Testis (tissue), 2 donors: ENCODE measurements around the gene ZBED1.
A peak's percentile ranks its signal among the peaks of the same experiment; 100 is the strongest.

ENCODE experiments used
- POLR2A ChIP-seq: fragments of 450-650 bp; IDR thresholded peaks from one replicate; pipeline ENCODE4 v1.6.1; 2017; ENCODE audit warnings: antibody characterized with exemption, mild to moderate bottlenecking, moderate library complexity
- TF ChIP-seq, protein P1 (sequence below), 3 experiments: fragments of 450-650 bp in 2 of 3; fragments of 200-600 bp in 1 of 3; sonication (generic) in 1 of 3; IDR thresholded peaks; one replicate each; pipeline ENCODE4 v1.5.1; 2016 to 2019; ENCODE audit warnings: antibody characterized with exemption in 3 of 3, mild to moderate bottlenecking in 2 of 3, moderate library complexity in 1 of 3

DNA sequence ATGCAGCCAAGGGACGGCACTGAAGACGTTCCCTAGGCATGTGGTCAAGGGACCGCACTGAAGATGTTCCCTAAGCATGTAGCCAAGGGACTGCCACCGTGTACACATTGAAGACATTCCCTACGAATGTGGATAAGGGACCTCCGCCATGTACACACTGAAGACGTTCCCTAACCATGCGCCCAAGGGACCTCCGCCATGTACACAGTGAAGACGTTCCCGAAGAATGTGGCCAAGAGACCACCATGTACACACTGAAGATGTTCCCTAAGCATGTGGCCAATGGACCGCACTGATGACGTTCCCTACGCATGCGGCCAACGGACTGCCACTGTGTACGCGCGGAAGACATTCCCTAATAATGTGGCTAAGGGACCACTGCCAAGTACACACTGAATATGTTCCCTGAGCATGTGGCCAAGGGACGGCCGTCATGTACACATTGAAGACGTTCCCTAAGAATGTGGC is 48.4 kb downstream of the ZBED1 start:
- TF ChIP-seq, protein P1, sequence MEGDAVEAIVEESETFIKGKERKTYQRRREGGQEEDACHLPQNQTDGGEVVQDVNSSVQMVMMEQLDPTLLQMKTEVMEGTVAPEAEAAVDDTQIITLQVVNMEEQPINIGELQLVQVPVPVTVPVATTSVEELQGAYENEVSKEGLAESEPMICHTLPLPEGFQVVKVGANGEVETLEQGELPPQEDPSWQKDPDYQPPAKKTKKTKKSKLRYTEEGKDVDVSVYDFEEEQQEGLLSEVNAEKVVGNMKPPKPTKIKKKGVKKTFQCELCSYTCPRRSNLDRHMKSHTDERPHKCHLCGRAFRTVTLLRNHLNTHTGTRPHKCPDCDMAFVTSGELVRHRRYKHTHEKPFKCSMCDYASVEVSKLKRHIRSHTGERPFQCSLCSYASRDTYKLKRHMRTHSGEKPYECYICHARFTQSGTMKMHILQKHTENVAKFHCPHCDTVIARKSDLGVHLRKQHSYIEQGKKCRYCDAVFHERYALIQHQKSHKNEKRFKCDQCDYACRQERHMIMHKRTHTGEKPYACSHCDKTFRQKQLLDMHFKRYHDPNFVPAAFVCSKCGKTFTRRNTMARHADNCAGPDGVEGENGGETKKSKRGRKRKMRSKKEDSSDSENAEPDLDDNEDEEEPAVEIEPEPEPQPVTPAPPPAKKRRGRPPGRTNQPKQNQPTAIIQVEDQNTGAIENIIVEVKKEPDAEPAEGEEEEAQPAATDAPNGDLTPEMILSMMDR (IDR thresholded peaks at IDR 0.05) = peak in 1 of 3 experiments; percentile 10
- TF ChIP-seq POLR2A = no peak
